ENCODE data around the gene LAMA2. TPM values are rescaled to one million over a fixed set of nuclear protein-coding genes. Genes with fewer than 3 reads are reported as not detected.

LAMA2 gene
- total RNA-seq, 1 experiment from 2014 or later, result 2.2 TPM

DNA sequence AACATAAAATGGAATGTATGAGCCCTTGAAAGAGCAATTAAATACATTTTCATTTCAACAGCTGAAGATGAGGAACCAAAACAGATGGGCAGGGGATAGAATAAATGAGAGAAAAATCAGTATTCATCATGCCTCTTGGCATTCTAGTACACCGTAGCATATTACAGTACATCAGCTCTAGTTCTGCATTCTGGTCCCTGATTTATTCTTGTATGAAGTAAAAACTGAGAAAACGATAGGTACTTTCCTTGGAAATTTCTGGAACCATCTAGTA is 477.7 kb downstream of the LAMA2 start:
- Mint-ChIP-seq H3K9me3 (ENCODE audit: unreplicated experiment) (no peaks in the 10 kb centered on the region), H3K27me3 (ENCODE audit: insufficient read depth, unreplicated experiment) (no peaks in the 10 kb centered on the region), H3K27ac (ENCODE audit: low read depth, unreplicated experiment) (no peak overlapping the region), H3K4me1 (ENCODE audit: insufficient read depth, unreplicated experiment) (no peaks in the 10 kb centered on the region), H3K4me3 (ENCODE audit: unreplicated experiment) (no peak overlapping the region), H3K36me3 (ENCODE audit: insufficient read depth, unreplicated experiment) (no peaks in the 10 kb centered on the region)
- ChIA-PET POLR2A (interaction anchor here (0.8 kb wide), 1 partner anchor 41 kb away, joined by 3 read pairs; no protein-coding TSS in a partner anchor), CTCF (interaction anchor here (0.6 kb wide), 1 partner anchor 492 kb away, joined by 7 read pairs; no protein-coding TSS in a partner anchor)
- BruUV-seq (replicated peaks), result no TSS peak
- intact Hi-C loops (cut with micrococcal nuclease), result no loop called here
- DNase-seq (ENCODE audit: unreplicated experiment), result no peak
- TF ChIP-seq, protein P1, sequence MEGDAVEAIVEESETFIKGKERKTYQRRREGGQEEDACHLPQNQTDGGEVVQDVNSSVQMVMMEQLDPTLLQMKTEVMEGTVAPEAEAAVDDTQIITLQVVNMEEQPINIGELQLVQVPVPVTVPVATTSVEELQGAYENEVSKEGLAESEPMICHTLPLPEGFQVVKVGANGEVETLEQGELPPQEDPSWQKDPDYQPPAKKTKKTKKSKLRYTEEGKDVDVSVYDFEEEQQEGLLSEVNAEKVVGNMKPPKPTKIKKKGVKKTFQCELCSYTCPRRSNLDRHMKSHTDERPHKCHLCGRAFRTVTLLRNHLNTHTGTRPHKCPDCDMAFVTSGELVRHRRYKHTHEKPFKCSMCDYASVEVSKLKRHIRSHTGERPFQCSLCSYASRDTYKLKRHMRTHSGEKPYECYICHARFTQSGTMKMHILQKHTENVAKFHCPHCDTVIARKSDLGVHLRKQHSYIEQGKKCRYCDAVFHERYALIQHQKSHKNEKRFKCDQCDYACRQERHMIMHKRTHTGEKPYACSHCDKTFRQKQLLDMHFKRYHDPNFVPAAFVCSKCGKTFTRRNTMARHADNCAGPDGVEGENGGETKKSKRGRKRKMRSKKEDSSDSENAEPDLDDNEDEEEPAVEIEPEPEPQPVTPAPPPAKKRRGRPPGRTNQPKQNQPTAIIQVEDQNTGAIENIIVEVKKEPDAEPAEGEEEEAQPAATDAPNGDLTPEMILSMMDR (IDR thresholded peaks at IDR 0.05; ENCODE audit: unreplicated experiment), result no peak

DNA sequence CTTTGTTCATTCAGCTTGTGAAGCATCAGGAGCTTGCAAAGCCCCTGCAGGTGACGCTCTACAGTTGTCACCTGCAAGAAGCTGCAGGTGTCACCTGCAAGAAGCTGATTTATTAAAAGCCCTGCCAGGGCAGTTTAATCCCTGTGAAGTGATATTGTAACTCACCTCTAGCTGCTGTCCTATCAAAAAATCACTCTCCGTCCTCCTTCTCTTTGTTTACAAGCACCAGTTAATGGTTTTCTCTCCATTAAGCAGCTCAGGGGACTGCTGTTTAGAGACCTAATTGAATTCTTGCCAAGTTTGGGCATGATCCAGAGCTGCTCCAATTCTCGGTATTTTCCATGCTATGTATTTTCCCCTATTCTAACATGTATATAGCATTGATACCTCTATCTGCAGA is 481.1 kb downstream of the LAMA2 start:
- Mint-ChIP-seq H3K27me3 (ENCODE audit: insufficient read depth, unreplicated experiment) (no peaks in the 10 kb centered on the region), H3K4me3 (ENCODE audit: unreplicated experiment) (no peak overlapping the region), H3K27ac (ENCODE audit: low read depth, unreplicated experiment) (no peak overlapping the region), H3K36me3 (ENCODE audit: insufficient read depth, unreplicated experiment) (no peaks in the 10 kb centered on the region), H3K4me1 (ENCODE audit: insufficient read depth, unreplicated experiment) (no peaks in the 10 kb centered on the region), H3K9me3 (ENCODE audit: unreplicated experiment) (no peaks in the 10 kb centered on the region)
- TF ChIP-seq, protein P1 (IDR thresholded peaks at IDR 0.05; ENCODE audit: unreplicated experiment), result no peak
- DNase-seq (ENCODE audit: unreplicated experiment), result no peak
- intact Hi-C loops (cut with micrococcal nuclease), result no loop called here
- ChIA-PET CTCF (interaction anchor here (0.5 to 1.3 kb wide), 5 partner anchors 34 to 1522 kb away, joined by 3 to 4 read pairs (median 3); no protein-coding TSS in a partner anchor), POLR2A (interaction anchor here (0.8 to 1.0 kb wide), 2 partner anchors 13 to 23 kb away, joined by 3 read pairs; no protein-coding TSS in a partner anchor)
- no TSS peak for BruUV-seq (replicated peaks)

DNA sequence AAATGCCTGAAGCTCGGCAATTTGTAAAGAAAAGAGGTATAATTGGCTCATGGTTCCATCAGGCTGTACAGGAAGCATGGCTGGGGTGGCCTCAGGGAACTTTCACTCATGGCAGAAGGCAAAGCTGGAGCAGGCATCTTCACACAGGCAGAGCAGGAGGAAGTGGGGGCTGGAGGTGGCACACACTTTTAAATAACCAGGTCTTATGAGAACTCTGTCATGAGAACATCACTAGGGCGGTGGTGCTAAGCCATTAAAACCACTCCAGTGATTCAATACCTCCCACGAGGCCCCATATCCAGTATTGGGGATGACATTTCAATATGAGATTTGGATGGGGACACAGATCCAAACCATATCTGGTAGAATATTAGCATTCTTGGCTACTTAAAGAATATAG is 481.8 kb downstream of the LAMA2 start:
- ChIA-PET CTCF (interaction anchor here (0.5 to 1.3 kb wide), 3 partner anchors 215 to 1523 kb away, joined by 3 to 4 read pairs (median 3); no protein-coding TSS in a partner anchor), POLR2A (interaction anchor here (1.1 kb wide), 1 partner anchor 18 kb away, joined by 3 read pairs; no protein-coding TSS in a partner anchor)
- TF ChIP-seq, protein P1 (IDR thresholded peaks at IDR 0.05; ENCODE audit: unreplicated experiment), result no peak
- Mint-ChIP-seq H3K9me3 (ENCODE audit: unreplicated experiment) (no peaks in the 10 kb centered on the region), H3K4me1 (ENCODE audit: insufficient read depth, unreplicated experiment) (no peaks in the 10 kb centered on the region), H3K27ac (ENCODE audit: low read depth, unreplicated experiment) (no peak overlapping the region), H3K4me3 (ENCODE audit: unreplicated experiment) (no peak overlapping the region), H3K27me3 (ENCODE audit: insufficient read depth, unreplicated experiment) (no peaks in the 10 kb centered on the region), H3K36me3 (ENCODE audit: insufficient read depth, unreplicated experiment) (no peaks in the 10 kb centered on the region)
- intact Hi-C loops (cut with micrococcal nuclease), result no loop called here
- no peak for DNase-seq (ENCODE audit: unreplicated experiment)
- no TSS peak for BruUV-seq (replicated peaks)

DNA sequence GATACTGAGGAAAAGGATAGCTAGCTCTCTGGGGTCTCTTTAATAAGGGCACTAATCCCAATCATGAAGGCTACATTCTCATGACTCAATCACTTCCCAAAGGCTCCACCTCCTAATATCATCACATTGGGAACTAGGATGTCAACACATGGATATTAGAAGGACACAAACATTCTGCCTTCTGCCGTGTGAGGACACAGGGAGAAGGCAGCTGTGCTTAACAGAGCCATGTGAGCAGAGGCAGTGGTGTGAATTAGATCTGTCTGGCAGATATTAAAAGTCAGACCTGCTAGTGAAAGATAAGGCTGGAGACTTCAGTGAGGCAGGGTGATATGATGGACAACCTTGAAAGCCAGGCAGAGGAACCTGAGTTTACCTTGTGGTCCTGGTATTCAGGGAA is 485.1 kb downstream of the LAMA2 start:
- POLR2A ChIA-PET, result interaction anchor here (0.5 kb wide), 1 partner anchor 231 kb away, joined by 3 read pairs; no protein-coding TSS in a partner anchor
- Mint-ChIP-seq H3K27ac (ENCODE audit: low read depth, unreplicated experiment) (no peak overlapping the region), H3K4me3 (ENCODE audit: unreplicated experiment) (no peak overlapping the region), H3K4me1 (ENCODE audit: insufficient read depth, unreplicated experiment) (no peaks in the 10 kb centered on the region), H3K36me3 (ENCODE audit: insufficient read depth, unreplicated experiment) (no peaks in the 10 kb centered on the region), H3K27me3 (ENCODE audit: insufficient read depth, unreplicated experiment) (no peaks in the 10 kb centered on the region), H3K9me3 (ENCODE audit: unreplicated experiment) (no peaks in the 10 kb centered on the region)
- no peak for DNase-seq (ENCODE audit: unreplicated experiment)
- TF ChIP-seq, protein P1 (IDR thresholded peaks at IDR 0.05; ENCODE audit: unreplicated experiment), result no peak
- CTCF ChIA-PET, result interaction anchor here (1.1 kb wide), 1 partner anchor 561 kb away, joined by 5 read pairs; no protein-coding TSS in a partner anchor
- intact Hi-C loops (cut with micrococcal nuclease), result no loop called here
- BruUV-seq (replicated peaks), result no TSS peak
